Mesenchymal stem cell (in vitro differentiated cells and primary cell): ENCODE measurements around the gene CD44.
A peak's percentile ranks its signal among the peaks of the same experiment; 100 is the strongest.

Experiments used
- DNase-seq: peaks from one replicate; pipeline ENCODE4 v3.0.0-alpha.2; 2013
- H2AFZ ChIP-seq: one replicate; pipeline ENCODE4 v1.6.1; 2013; ENCODE audit warnings: low read depth, mild to moderate bottlenecking, control low read depth, inconsistent platforms, low read length, moderate library complexity
- H2AK5ac ChIP-seq: 2 replicates; pipeline ENCODE4 v1.6.1; 2013; ENCODE audit warnings: low read length, moderate library complexity, mild to moderate bottlenecking, inconsistent platforms; ENCODE audit not compliant: severe bottlenecking
- H2BK120ac ChIP-seq: one replicate; pipeline ENCODE4 v1.6.1; 2013; ENCODE audit warnings: low read depth, mild to moderate bottlenecking, inconsistent platforms, low read length, moderate library complexity
- H2BK12ac ChIP-seq, 2 experiments: one replicate each; pipeline ENCODE4 v1.6.1; 2013; ENCODE audit warnings: inconsistent platforms in 2 of 2, low read length in 2 of 2, mild to moderate bottlenecking in 2 of 2, moderate library complexity in 2 of 2, control low read depth in 1 of 2
- H2BK15ac ChIP-seq: one replicate; pipeline ENCODE4 v1.6.1; 2013; ENCODE audit warnings: mild to moderate bottlenecking, low read depth, inconsistent platforms; ENCODE audit not compliant: poor library complexity, severe bottlenecking
- H2BK5ac ChIP-seq: 2 replicates; pipeline ENCODE4 v1.6.1; 2013; ENCODE audit warnings: low read depth, mild to moderate bottlenecking, low read length, control low read depth, inconsistent platforms; ENCODE audit not compliant: poor library complexity, severe bottlenecking
- H3K14ac ChIP-seq, 2 experiments: one replicate each; pipeline ENCODE4 v1.6.1; 2013; ENCODE audit warnings: inconsistent platforms in 2 of 2, low read length in 2 of 2, control low read depth in 1 of 2, mild to moderate bottlenecking in 1 of 2, moderate library complexity in 1 of 2
- H3K18ac ChIP-seq, 2 experiments: one replicate each; pipeline ENCODE4 v1.6.1; 2013; ENCODE audit warnings: inconsistent platforms in 2 of 2, low read length in 2 of 2, control low read depth in 1 of 2, low read depth in 1 of 2, mild to moderate bottlenecking in 1 of 2
- H3K23ac ChIP-seq, 2 experiments: one replicate each; pipeline ENCODE4 v1.6.1; 2013; ENCODE audit warnings: inconsistent platforms in 2 of 2, low read length in 2 of 2, mild to moderate bottlenecking in 2 of 2, moderate library complexity in 2 of 2, control low read depth in 1 of 2
- H3K27ac ChIP-seq: 2 replicates; pipeline ENCODE4 v1.5.1; 2013; ENCODE audit warnings: mild to moderate bottlenecking, moderate library complexity, low read length, control low read depth, inconsistent platforms; ENCODE audit not compliant: poor library complexity, severe bottlenecking
- H3K27me3 ChIP-seq, 2 experiments: 2 replicates each; pipeline versions ENCODE4 v1.6.1 to v1.7.0; 2013; ENCODE audit warnings: low read length in 2 of 2, mild to moderate bottlenecking in 2 of 2, moderate library complexity in 2 of 2, control low read depth in 1 of 2, inconsistent platforms in 1 of 2; ENCODE audit not compliant: control insufficient read depth in 1 of 2, insufficient read depth in 1 of 2
- H3K36me3 ChIP-seq, 2 experiments: 2 replicates each; pipeline versions ENCODE4 v1.6.1 to v1.7.0; 2013; ENCODE audit warnings: low read length in 2 of 2, control low read depth in 1 of 2, inconsistent platforms in 1 of 2, low read depth in 1 of 2, mild to moderate bottlenecking in 1 of 2; ENCODE audit not compliant: insufficient read depth in 2 of 2, control insufficient read depth in 1 of 2
- H3K4ac ChIP-seq, 2 experiments: one replicate each; pipeline ENCODE4 v1.6.1; 2013; ENCODE audit warnings: inconsistent platforms in 2 of 2, low read length in 2 of 2, mild to moderate bottlenecking in 2 of 2, moderate library complexity in 2 of 2, control low read depth in 1 of 2, low read depth in 1 of 2
- H3K4me1 ChIP-seq: 2 replicates; pipeline ENCODE4 v1.6.1; 2013; ENCODE audit warnings: low read depth, low read length, control low read depth; ENCODE audit not compliant: control insufficient read depth, insufficient read depth
- H3K4me2 ChIP-seq: 2 replicates; pipeline ENCODE4 v1.6.1; 2013; ENCODE audit warnings: low read length, mild to moderate bottlenecking, inconsistent platforms; ENCODE audit not compliant: poor library complexity, severe bottlenecking
- H3K4me3 ChIP-seq, 2 experiments: 2 replicates each; pipeline versions ENCODE4 v1.5.1 to v1.7.0; 2013; ENCODE audit warnings: low read length in 2 of 2, mild to moderate bottlenecking in 2 of 2, control low read depth in 1 of 2, low read depth in 1 of 2; ENCODE audit not compliant: insufficient read depth in 1 of 2
- H3K79me1 ChIP-seq: replicated peaks from 2 replicates; pipeline ENCODE4 v1.6.1; 2013; ENCODE audit warnings: mild to moderate bottlenecking, control low read depth, low read length, inconsistent platforms; ENCODE audit not compliant: poor library complexity, severe bottlenecking
- H3K9ac ChIP-seq: 2 replicates; pipeline ENCODE4 v1.7.0; 2013; ENCODE audit warnings: mild to moderate bottlenecking, low read length, moderate library complexity
- H3K9me3 ChIP-seq: 2 replicates; pipeline ENCODE4 v1.7.0; 2013; ENCODE audit warnings: mild to moderate bottlenecking, low read length; ENCODE audit not compliant: control insufficient read depth
- H4K8ac ChIP-seq: one replicate; pipeline ENCODE4 v1.6.1; 2013; ENCODE audit warnings: inconsistent platforms, mild to moderate bottlenecking, low read length, moderate library complexity
- H4K91ac ChIP-seq: one replicate; pipeline ENCODE4 v1.6.1; 2013; ENCODE audit warnings: mild to moderate bottlenecking, low read length, inconsistent platforms
- WGBS: methylation state at CpG from one replicate; pipeline ENCODE4 v1.1.7; 2013; ENCODE audit warnings: mixed read lengths; 5-methylcytosine and 5-hydroxymethylcytosine counted together

Gene CD44

DNA sequence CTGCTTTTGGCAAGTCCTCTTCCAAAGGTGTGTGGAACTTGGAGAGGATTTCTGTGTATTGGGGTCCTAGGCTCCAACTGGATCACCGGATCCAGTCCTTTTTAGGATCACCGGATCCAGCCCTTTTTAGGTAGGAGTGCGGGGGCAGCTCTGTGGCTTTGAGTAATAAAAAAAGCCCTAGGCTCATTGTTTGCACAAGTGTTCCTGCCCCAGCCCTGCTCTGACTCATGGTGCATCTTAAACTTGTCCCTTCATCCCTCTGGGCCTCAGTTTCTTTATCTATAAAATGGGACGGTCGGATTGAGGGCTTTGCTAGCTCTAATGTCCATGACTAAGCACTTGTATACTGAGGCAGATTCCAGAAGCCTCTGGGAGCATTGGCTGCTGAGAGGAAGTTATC lies 22.7 kb upstream of the CD44 start:
- Histone ChIP-seq H3K18ac (peak overlapping the region in 1 of 2 experiments; percentile 31), H4K8ac (no peak overlapping the region), H2AFZ (no peak overlapping the region), H3K27ac (no peak overlapping the region), H3K9me3 (no peaks in the 10 kb centered on the region), H3K79me1 (no peaks in the 10 kb centered on the region), H3K36me3 (no peaks in the 10 kb centered on the region), H3K4me3 (no peak overlapping the region), H3K23ac (no peak overlapping the region), H3K14ac (no peak overlapping the region), H3K4ac (no peak overlapping the region), H3K4me1 (peaks cover 7% of the 10 kb centered on the region), H3K9ac (peak overlapping the region; percentile 3), H2AK5ac (no peak overlapping the region), H3K4me2 (no peak overlapping the region), H2BK12ac (no peak overlapping the region), H3K27me3 (peaks cover 3 to 5% of the 10 kb centered on the region in 2 experiments), H4K91ac (no peak overlapping the region), H2BK5ac (no peak overlapping the region), H2BK15ac (no peak overlapping the region), H2BK120ac (no peak overlapping the region)
- 89% methylated on average over 5 of the region's 5 CpGs for whole genome bisulfite sequencing
- no peak for DNase-seq

DNA sequence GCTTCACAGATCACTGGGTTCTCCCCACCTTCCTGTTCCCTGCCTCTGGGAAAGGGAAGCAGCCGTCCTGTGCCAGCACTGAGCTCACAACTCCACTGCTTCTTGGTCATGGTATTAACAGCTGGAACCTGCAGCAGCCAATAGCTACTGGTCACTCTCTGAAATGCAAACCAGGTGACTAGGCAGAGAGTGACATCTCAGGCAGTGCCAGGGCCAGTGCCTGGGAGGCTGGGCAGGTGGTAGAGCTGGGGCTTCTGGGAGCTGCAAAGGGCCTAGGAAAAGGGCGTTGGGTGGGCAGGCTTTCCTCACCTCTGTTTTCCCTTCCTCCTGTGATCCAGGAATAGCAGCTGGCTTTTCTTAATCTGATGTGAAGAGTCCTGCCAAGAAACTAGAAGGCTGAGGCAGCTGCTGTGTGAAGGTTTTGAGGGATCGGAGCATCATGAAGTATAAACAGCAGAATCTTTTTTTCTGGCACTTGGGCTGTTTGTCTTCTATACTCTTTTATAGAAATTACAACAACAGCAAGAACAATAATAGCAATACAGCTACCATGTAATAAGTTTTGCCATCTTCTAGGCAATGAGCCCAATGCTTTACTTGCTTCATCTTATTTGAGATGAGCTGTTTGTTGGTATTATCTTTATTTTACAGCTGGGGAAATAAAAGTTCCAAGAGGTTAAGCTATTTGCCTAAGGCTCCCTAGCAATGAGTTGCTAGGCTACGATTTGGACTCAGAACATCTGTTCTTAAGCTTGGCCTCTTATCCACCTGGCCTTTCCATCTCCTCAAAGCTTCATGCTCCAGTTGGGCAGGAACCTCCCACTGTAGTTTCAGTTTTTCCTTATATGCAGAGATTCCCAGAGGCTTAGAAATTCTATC lies 22.0 kb upstream of the CD44 start:
- DNase-seq: no peak
- no peak overlapping the region for H4K91ac ChIP-seq
- no peak overlapping the region for H2BK15ac ChIP-seq
- H3K27ac ChIP-seq: no peak overlapping the region
- peak overlapping the region; percentile 3 for H3K9ac ChIP-seq
- H3K36me3 ChIP-seq: no peaks in the 10 kb centered on the region
- H3K9me3 ChIP-seq: no peaks in the 10 kb centered on the region
- H3K4me3 ChIP-seq: no peak overlapping the region
- H3K4ac ChIP-seq: no peak overlapping the region
- H3K4me1 ChIP-seq: peaks cover 2% of the 10 kb centered on the region
- peaks cover 3 to 5% of the 10 kb centered on the region in 2 experiments for H3K27me3 ChIP-seq
- H3K18ac ChIP-seq: peak overlapping the region; percentile 17 to 31
- no peak overlapping the region for H3K23ac ChIP-seq
- peak overlapping the region; percentile 0 to 46 for H2BK12ac ChIP-seq
- no peak overlapping the region for H3K4me2 ChIP-seq
- no peak overlapping the region for H2AFZ ChIP-seq
- no peak overlapping the region for H2AK5ac ChIP-seq
- H3K79me1 ChIP-seq: no peaks in the 10 kb centered on the region
- peak overlapping the region in 1 of 2 experiments; percentile 8 for H3K14ac ChIP-seq
- H2BK5ac ChIP-seq: no peak overlapping the region
- H2BK120ac ChIP-seq: peak overlapping the region; percentile 8
- no peak overlapping the region for H4K8ac ChIP-seq
- WGBS: 68% methylated on average over 3 of the region's 4 CpGs

DNA sequence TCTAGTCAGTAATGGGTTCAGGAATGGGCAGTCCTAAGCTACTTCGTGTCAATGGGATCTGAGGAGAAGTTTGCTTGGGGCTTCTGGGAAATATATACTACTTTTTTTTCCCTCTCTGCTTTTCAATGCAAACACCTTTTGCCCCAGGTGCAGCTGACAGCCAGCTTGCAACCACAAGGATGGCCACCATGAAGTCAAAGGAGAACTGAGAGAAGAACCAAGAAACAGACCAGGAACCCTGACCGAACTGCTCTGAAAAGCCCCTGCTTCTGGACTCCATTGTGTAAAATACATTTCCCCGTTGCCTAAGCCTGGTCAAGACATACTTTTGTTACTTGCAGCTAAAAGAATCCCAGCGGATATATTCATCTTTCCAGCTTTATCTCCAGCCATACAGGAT lies 20.1 kb upstream of the CD44 start:
- WGBS: 98% methylated on average over 3 of the region's 4 CpGs
- Histone ChIP-seq H2AK5ac (no peak overlapping the region), H3K9me3 (no peaks in the 10 kb centered on the region)

DNA sequence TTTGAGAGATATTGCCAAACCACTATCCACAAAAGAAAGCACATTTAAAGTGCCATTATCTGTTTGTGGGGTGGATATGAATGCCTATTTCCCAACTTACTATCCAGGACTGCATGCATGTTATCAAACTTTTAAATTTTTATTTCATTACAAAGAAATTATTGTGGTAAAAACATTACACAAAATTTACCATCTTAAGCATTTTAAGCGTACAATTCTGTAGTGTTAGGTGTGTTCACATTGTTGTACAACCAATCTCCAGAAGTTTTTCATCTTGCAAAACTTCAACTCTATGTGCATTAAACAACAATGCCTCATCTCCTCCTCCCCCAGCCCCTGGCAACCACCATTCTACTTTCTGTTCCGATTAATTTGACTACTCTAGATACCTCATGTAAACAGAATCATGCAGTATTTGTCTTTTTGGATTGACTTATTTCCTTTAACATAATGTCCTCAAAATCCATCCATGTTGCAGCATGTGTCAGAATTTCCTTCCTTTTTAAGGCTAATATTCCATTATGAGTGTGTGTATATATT lies 17.6 kb upstream of the CD44 start:
- no peaks in the 10 kb centered on the region for H3K79me1 ChIP-seq
- H2BK15ac ChIP-seq: no peak overlapping the region
- H3K9ac ChIP-seq: no peak overlapping the region
- H2AK5ac ChIP-seq: no peak overlapping the region
- no peak overlapping the region for H2BK5ac ChIP-seq
- no peak overlapping the region for H3K4me2 ChIP-seq
- no peak overlapping the region for H4K91ac ChIP-seq
- H2AFZ ChIP-seq: no peak overlapping the region
- H3K23ac ChIP-seq: no peak overlapping the region
- H3K27me3 ChIP-seq: peaks cover 3 to 5% of the 10 kb centered on the region in 2 experiments
- DNase-seq: no peak
- no peak overlapping the region for H3K18ac ChIP-seq
- H3K4me1 ChIP-seq: peaks cover 2% of the 10 kb centered on the region
- H4K8ac ChIP-seq: no peak overlapping the region
- H2BK120ac ChIP-seq: no peak overlapping the region
- H3K27ac ChIP-seq: no peak overlapping the region
- no peaks in the 10 kb centered on the region for H3K9me3 ChIP-seq
- H3K4ac ChIP-seq: no peak overlapping the region
- no peaks in the 10 kb centered on the region for H3K36me3 ChIP-seq
- H3K14ac ChIP-seq: no peak overlapping the region
- H2BK12ac ChIP-seq: no peak overlapping the region
- 100% methylated on average over 1 of the region's 2 CpGs for WGBS
- no peak overlapping the region for H3K4me3 ChIP-seq

More for the DNA sequence above, 20.1 kb upstream of the CD44 start:
- Histone ChIP-seq H3K14ac (no peak overlapping the region), H3K4me1 (peaks cover 2% of the 10 kb centered on the region), H2BK120ac (no peak overlapping the region), H2BK5ac (no peak overlapping the region), H3K79me1 (no peaks in the 10 kb centered on the region), H2AFZ (no peak overlapping the region), H3K23ac (no peak overlapping the region), H2BK15ac (no peak overlapping the region), H3K27ac (no peak overlapping the region), H4K91ac (no peak overlapping the region), H3K36me3 (no peaks in the 10 kb centered on the region), H3K4ac (no peak overlapping the region), H3K4me3 (no peak overlapping the region), H3K4me2 (no peak overlapping the region), H3K18ac (no peak overlapping the region), H3K27me3 (peaks cover 3 to 5% of the 10 kb centered on the region in 2 experiments), H4K8ac (no peak overlapping the region), H3K9ac (no peak overlapping the region), H2BK12ac (no peak overlapping the region)
- no peak for DNase-seq
